ENCODE results near the gene RANBP1.

- peak in 2 of 3 experiments; percentile 5 to 12; a peak in 1 of 6 replicates for TF ChIP-seq CTCF (IDR thresholded peaks at IDR 0.05 in 2 of 3, conservative IDR thresholded peaks at IDR 0.05 in 1 of 3; ENCODE audit: insufficient read depth in 2 of 3, low read depth in 1 of 3, low read length in 3 of 3)
- TF ChIP-seq BMI1 (IDR thresholded peaks at IDR 0.05; ENCODE audit: low read length) = no peak
- peak; percentile 73 for TF ChIP-seq POLR2A (conservative IDR thresholded peaks at IDR 0.05)
- TF ChIP-seq BHLHE40 (IDR thresholded peaks at IDR 0.05; ENCODE audit: low read length) = peak; percentile 21; the same call in 1 of the 2 replicates
Observed at GRCh38 chr22:20117633-20118299, 1.9 kb downstream of the RANBP1 start.

All from K562 (cell line).